Measurements from ENCODE around the gene MTHFR. TPM values are rescaled to one million over a fixed set of nuclear protein-coding genes. Genes with fewer than 3 reads are reported as not detected.
A peak's percentile ranks its signal among the peaks of the same experiment; 100 is the strongest.

The MTHFR gene
- total RNA-seq, 6 donors from 2014 or later, result 51.5 to 163 (median 58.2) TPM

DNA sequence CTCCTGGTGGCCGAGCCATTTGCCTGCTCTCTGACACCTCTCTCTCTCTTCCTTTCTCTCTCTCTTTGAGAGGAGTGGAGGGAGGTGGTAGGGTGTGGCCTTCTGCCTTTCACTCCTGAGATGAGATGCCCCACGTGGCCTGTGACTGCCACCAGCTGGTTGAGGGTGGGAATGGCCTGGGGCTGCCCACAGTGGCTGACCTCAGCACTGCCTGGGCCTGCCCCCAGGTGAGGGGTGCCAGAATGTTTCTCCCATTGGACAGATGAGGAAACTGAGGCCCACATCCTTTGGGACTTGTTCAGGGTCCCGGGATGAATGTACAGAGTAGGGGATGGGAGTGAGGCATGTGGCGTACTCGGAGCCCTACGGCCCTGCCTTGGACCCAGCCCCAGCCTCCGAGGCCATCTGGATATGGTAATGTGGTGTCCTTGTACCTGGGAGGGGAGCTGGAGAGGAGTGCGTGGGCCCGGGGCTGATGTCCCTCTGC is 56.5 kb downstream of the MTHFR start:
- Histone ChIP-seq H3K4me3 (no peak overlapping the region), H3K4me1 (peaks cover 4 to 18% (median 5%) of the 10 kb centered on the region in 4 donors), H3K27ac (peak overlapping the region in 2 of 4 donors; percentile 57 to 74), H3K27me3 (no peaks in the 10 kb centered on the region), H3K9me3 (no peaks in the 10 kb centered on the region), H3K36me3 (peaks cover 6 to 71% (median 42%) of the 10 kb centered on the region in 4 donors)
- WGBS, 2 donors, result 63 to 74% methylated on average over 8 to 9 of the region's 9 CpGs
- ATAC-seq (ENCODE audit: low FRiP score in 2 of 2) (peak; percentile 72 to 84), DNase-seq (peak in 1 of 2 donors; percentile 81)
- TF ChIP-seq POLR2A (IDR thresholded peaks at IDR 0.05) (no peak), EP300 (IDR thresholded peaks at IDR 0.05) (no peak), POLR2AphosphoS5 (IDR thresholded peaks at IDR 0.05) (no peak)
- TF ChIP-seq, protein P1, sequence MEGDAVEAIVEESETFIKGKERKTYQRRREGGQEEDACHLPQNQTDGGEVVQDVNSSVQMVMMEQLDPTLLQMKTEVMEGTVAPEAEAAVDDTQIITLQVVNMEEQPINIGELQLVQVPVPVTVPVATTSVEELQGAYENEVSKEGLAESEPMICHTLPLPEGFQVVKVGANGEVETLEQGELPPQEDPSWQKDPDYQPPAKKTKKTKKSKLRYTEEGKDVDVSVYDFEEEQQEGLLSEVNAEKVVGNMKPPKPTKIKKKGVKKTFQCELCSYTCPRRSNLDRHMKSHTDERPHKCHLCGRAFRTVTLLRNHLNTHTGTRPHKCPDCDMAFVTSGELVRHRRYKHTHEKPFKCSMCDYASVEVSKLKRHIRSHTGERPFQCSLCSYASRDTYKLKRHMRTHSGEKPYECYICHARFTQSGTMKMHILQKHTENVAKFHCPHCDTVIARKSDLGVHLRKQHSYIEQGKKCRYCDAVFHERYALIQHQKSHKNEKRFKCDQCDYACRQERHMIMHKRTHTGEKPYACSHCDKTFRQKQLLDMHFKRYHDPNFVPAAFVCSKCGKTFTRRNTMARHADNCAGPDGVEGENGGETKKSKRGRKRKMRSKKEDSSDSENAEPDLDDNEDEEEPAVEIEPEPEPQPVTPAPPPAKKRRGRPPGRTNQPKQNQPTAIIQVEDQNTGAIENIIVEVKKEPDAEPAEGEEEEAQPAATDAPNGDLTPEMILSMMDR (IDR thresholded peaks at IDR 0.05), result peak in 5 of 6 experiments; percentile 61 to 89 (median 76)

DNA sequence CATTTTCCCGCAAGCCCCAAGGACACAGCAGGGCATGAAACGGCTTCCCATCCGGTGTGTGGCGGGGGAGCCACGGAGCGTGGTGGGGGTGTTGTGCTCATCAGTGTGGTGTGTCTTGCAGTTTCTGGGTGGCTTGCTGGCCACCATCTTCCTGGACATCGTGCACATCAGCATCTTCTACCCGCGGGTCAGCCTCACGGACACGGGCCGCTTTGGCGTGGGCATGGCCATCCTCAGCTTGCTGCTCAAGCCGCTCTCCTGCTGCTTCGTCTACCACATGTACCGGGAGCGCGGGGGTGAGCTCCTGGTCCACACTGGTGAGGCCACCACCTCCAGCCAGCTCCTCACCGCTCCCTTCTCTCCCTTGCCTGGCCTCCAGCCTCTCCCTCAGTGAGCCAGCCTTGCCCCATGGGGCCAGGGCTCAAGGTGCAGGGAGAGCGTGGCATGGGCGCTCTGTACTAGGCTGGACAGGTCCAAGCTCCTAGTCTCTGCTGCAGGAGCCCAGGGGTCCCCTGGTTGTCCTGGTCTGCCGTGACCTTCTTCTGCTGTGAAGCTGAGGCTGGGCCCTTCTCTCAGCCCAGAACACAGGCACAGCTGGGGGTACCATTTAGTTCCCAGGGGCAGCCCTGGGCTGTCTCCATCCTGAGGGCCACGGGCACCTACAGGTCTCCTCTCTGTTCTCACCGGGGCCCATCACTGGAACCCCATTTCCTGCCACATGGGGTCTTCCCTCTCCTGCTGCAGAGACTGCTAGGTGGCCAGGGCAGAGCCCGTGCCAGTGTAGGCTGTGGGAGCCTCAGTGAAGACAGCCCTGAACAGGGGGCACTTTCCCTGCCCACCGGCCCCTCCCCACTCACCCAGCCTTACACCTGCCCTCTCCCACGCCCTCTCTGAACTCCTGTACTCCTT is 57.2 kb downstream of the MTHFR start:
- Histone ChIP-seq H3K27me3 (no peaks in the 10 kb centered on the region), H3K27ac (peak overlapping the region in 2 of 4 donors; percentile 57 to 74), H3K4me3 (no peak overlapping the region), H3K9me3 (no peaks in the 10 kb centered on the region), H3K4me1 (peaks cover 4 to 18% (median 5%) of the 10 kb centered on the region in 4 donors), H3K36me3 (peaks cover 6 to 76% (median 42%) of the 10 kb centered on the region in 4 donors)
- peak in 1 of 2 donors; percentile 8 for ATAC-seq (ENCODE audit: low FRiP score in 2 of 2)
- 92 to 97% methylated on average over 23 to 27 of the region's 27 CpGs for WGBS, 2 donors
- TF ChIP-seq POLR2AphosphoS5 (IDR thresholded peaks at IDR 0.05), result no peak
- TF ChIP-seq POLR2A (IDR thresholded peaks at IDR 0.05), result no peak
- TF ChIP-seq, protein P1 (IDR thresholded peaks at IDR 0.05), result no peak
- no peak for TF ChIP-seq EP300 (IDR thresholded peaks at IDR 0.05)
- DNase-seq, result peak in 1 of 2 donors; percentile 73

DNA sequence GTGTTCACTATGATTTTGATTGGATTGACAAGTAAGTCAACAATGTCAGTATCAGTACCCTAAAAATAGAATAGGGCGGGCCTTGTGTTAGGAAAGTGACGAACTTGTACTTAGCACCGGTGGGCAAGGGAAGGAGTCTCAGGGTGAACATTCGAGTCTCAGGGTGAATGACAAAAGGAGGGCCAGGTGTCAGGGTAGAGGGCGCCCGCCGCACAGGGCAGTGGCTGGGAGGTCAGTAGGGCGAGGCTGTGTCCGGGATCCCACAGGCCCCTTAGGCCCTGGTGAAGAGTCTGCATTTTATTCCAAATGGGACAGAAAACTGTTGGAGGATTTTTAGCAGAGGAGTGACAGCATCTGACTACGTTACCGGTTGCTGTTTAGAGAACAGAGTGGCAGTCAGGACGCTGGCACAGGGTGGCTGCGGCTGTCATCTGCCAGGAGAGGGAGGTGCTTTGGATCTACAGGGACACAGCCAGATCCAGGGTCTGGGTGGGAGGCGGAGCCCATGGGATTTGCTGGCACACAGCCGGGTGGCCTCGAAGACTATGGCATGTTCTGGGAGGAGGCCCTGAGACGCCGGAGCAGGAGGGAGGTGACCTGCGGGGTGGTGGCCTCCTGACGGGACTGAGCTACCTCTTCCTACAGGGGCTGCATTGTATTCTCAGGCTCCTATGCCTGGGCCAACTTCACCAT is 58.8 kb downstream of the MTHFR start:
- Histone ChIP-seq H3K9me3 (no peaks in the 10 kb centered on the region), H3K27ac (peak overlapping the region in 1 of 4 donors; percentile 11), H3K4me1 (peaks cover 2 to 21% (median 7%) of the 10 kb centered on the region in 4 donors), H3K4me3 (no peak overlapping the region), H3K27me3 (no peaks in the 10 kb centered on the region), H3K36me3 (peaks cover 6 to 76% (median 42%) of the 10 kb centered on the region in 4 donors)
- ATAC-seq (ENCODE audit: low FRiP score in 2 of 2) (no peak), DNase-seq (no peak)
- 80 to 81% methylated on average over 11 to 20 of the region's 20 CpGs for WGBS, 2 donors
- TF ChIP-seq POLR2AphosphoS5 (IDR thresholded peaks at IDR 0.05), result no peak

DNA sequence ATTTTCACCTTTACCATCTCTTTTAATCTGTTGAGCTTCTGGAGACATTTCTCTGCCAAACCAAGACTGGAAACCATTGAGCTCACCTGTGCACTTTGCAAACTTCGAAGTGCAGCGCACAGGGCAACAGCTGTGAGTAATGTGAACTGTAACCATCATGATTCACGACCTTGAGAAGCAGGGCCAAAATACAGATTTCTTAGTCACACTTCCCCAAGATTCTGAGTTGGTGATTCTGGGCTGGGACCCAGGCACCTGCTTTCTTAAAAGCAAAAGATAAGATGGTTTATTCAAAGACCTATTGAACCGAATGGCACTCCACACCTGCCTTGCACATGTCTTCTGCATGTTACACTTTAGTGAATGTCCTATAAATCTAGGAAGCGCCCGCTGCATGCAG is 59.7 kb downstream of the MTHFR start:
- TF ChIP-seq POLR2A (IDR thresholded peaks at IDR 0.05), result no peak
- Histone ChIP-seq H3K27me3 (no peaks in the 10 kb centered on the region), H3K36me3 (peaks cover 6 to 72% (median 40%) of the 10 kb centered on the region in 4 donors), H3K4me3 (no peak overlapping the region), H3K27ac (peak overlapping the region in 1 of 4 donors; percentile 11), H3K9me3 (no peaks in the 10 kb centered on the region), H3K4me1 (peaks cover 10 to 29% (median 15%) of the 10 kb centered on the region in 4 donors)
- DNase-seq (no peak), ATAC-seq (ENCODE audit: low FRiP score in 2 of 2) (no peak)
- 85 to 87% methylated on average over 6 of the region's 6 CpGs for WGBS, 2 donors

DNA sequence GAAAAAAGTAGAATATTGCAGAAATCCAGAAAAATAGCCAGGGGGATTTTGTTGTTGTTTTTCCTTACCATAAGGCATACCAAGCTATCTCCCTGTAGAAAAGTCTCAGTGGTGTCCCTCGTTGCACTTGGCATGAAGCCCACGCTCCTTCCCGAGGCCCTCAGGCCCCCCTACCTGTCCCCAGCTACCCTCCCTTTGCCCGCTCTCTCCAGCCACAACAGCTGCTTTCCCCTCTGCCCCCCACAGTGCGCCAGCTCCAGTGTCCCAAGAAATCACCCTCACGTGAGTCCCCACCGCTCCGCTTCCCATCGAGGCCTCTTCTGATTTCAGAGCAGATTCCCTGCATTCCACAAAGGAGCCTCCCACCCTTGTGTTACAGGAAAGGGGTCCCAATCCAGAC is 61.5 kb downstream of the MTHFR start:
- Histone ChIP-seq H3K4me1 (peaks cover 26 to 47% (median 32%) of the 10 kb centered on the region in 4 donors), H3K9me3 (no peaks in the 10 kb centered on the region), H3K27me3 (no peaks in the 10 kb centered on the region), H3K4me3 (no peak overlapping the region), H3K27ac (no peak overlapping the region), H3K36me3 (peaks cover 6 to 54% (median 24%) of the 10 kb centered on the region in 4 donors)
- DNase-seq (no peak), ATAC-seq (ENCODE audit: low FRiP score in 2 of 2) (no peak)
- 85 to 86% methylated on average over 9 of the region's 9 CpGs for WGBS, 2 donors
- TF ChIP-seq POLR2AphosphoS5 (IDR thresholded peaks at IDR 0.05) (no peak), POLR2A (IDR thresholded peaks at IDR 0.05) (no peak), EP300 (IDR thresholded peaks at IDR 0.05) (no peak)
- TF ChIP-seq, protein P1 (IDR thresholded peaks at IDR 0.05), result no peak

Measured in upper lobe of left lung (tissue), 6 donors.